ENCODE results near the gene CROCC2.

- TF ChIP-seq POLR2AphosphoS5 (IDR thresholded peaks at IDR 0.05; ENCODE audit: low read depth, low read length) (no peak), POLR2A (IDR thresholded peaks at IDR 0.05; ENCODE audit: low read depth, low read length) (no peak), TAF1 (IDR thresholded peaks at IDR 0.05; ENCODE audit: borderline replicate concordance, low read depth, low read length) (no peak)
Measured at GRCh38 chr2:240906141-240906910, at the start of gene CROCC2.

Measured in GM12892 (cell line).